K562 (cell line): ENCODE measurements around the gene MAZ. TPM values are rescaled to one million over a fixed set of nuclear protein-coding genes. Genes with fewer than 3 reads are reported as not detected.

Experiments
- ADNP ChIP-seq: fragments of 200-800 bp; sonication (Bioruptor generic); IDR thresholded peaks from 2 replicates; pipeline ENCODE4 v1.6.1; 2016; ENCODE audit warnings: missing genetic modification characterization, missing compliant biosample characterization
- CHD4 ChIP-seq: fragments of 200-600 bp; sonication (generic); IDR thresholded peaks from 3 replicates; pipeline ENCODE4 v1.6.1; 2012; ENCODE audit warnings: low read depth, mild to moderate bottlenecking, mixed read lengths, low read length, inconsistent platforms; ENCODE audit not compliant: insufficient read depth, insufficient replicate concordance, poor library complexity, severe bottlenecking
- DEAF1 ChIP-seq: fragments of 450-650 bp; formaldehyde crosslinking; IDR thresholded peaks from 2 replicates; pipeline ENCODE4 v1.4.0; 2020; ENCODE audit warnings: mild to moderate bottlenecking, moderate library complexity
- FOXK2 ChIP-seq, 2 experiments: fragments of 450-650 bp; IDR thresholded peaks in 1 of 2; conservative IDR thresholded peaks in 1 of 2; 2 replicates each; pipeline ENCODE4 v1.6.1; 2016; ENCODE audit warnings: low read depth in 2 of 2, mild to moderate bottlenecking in 1 of 2
- HBP1 ChIP-seq: fragments of 450-650 bp; formaldehyde crosslinking; IDR thresholded peaks from 2 replicates; pipeline ENCODE4 v1.4.0; 2022; ENCODE audit warnings: missing genetic modification characterization
- HCFC1 ChIP-seq: IDR thresholded peaks from 2 replicates; pipeline ENCODE4 v1.6.1; 2012; ENCODE audit warnings: low read depth, low read length, improper control_type of control experiment
- HMG20A ChIP-seq: fragments of 450-650 bp; formaldehyde crosslinking; conservative IDR thresholded peaks from 2 replicates; pipeline ENCODE4 v1.4.0; 2020; ENCODE audit warnings: mild to moderate bottlenecking, mixed read lengths
- HMG20B ChIP-seq: fragments of 250-450 bp; sonication (Bioruptor Pico); IDR thresholded peaks from 2 replicates; pipeline ENCODE4 v1.5.0; 2021; ENCODE audit warnings: mild to moderate bottlenecking
- KDM1A ChIP-seq, 2 experiments: fragments of 450-650 bp; IDR thresholded peaks; 2 replicates each; pipeline ENCODE4 v1.6.1; 2016; ENCODE audit warnings: mild to moderate bottlenecking in 2 of 2
- MAFG ChIP-seq: fragments of 450-650 bp; conservative IDR thresholded peaks from 2 replicates; pipeline ENCODE4 v1.6.1; 2016; ENCODE audit warnings: missing genetic modification characterization, missing compliant biosample characterization
- NEUROD1 ChIP-seq: fragments of 150-350 bp; IDR thresholded peaks from 2 replicates; pipeline ENCODE4 v1.6.1; 2014; ENCODE audit warnings: borderline replicate concordance, low read length, low read depth; ENCODE audit not compliant: partially characterized antibody
- NRF1 ChIP-seq, 2 experiments: fragments of 450-650 bp; IDR thresholded peaks in 1 of 2; conservative IDR thresholded peaks in 1 of 2; 2 replicates each; pipeline ENCODE4 v1.6.1; 2014; ENCODE audit warnings: mild to moderate bottlenecking in 2 of 2
- SNIP1 ChIP-seq: fragments of 450-650 bp; IDR thresholded peaks from 2 replicates; pipeline ENCODE4 v1.7.1; 2017; ENCODE audit warnings: low read depth, mild to moderate bottlenecking
- U2AF2 ChIP-seq: fragments of 200-400 bp; formaldehyde crosslinking; optimal IDR thresholded peaks from 2 replicates; pipeline ENCODE3; 2017; ENCODE audit warnings: low read depth, mild to moderate bottlenecking, low read length
- ZBTB11 ChIP-seq, 3 experiments: fragments of 200-800 bp in 1 of 3; fragments of 250-450 bp in 1 of 3; fragments of 450-650 bp in 1 of 3; sonication (Bioruptor Pico) in 1 of 3; sonication (Bioruptor generic) in 1 of 3; formaldehyde crosslinking in 1 of 3; IDR thresholded peaks; 2 replicates each; pipeline versions ENCODE4 v1.6.1 to v1.8.0; 2016 to 2022; ENCODE audit warnings: mild to moderate bottlenecking in 2 of 3, missing genetic modification characterization in 2 of 3, missing compliant biosample characterization in 1 of 3, moderate library complexity in 1 of 3
- ZFP30 ChIP-seq: fragments of 250-450 bp; sonication (Bioruptor Pico); IDR thresholded peaks from 2 replicates; pipeline ENCODE4 v1.8.0; 2022; ENCODE audit warnings: moderate library complexity, mild to moderate bottlenecking, inconsistent platforms, borderline replicate concordance
- ZNF239 ChIP-seq: fragments of 250-450 bp; sonication (Bioruptor Pico); IDR thresholded peaks from 2 replicates; pipeline ENCODE4 v1.4.0; 2020; ENCODE audit warnings: mild to moderate bottlenecking
- ZNF778 ChIP-seq: fragments of 450-650 bp; formaldehyde crosslinking; IDR thresholded peaks from 2 replicates; pipeline ENCODE4 v1.4.0; 2020; ENCODE audit warnings: mild to moderate bottlenecking, moderate library complexity
- polyA plus RNA-seq, 8 experiments: library from polyadenylated mRNA; depleted of rRNA in 4 of 8; stranded (reverse) in 5 of 8; unstranded in 3 of 8; fragments of >200 nt; fragmentation: Nextera tagmentation in 2 of 8; fragmentation: Illumina TruSeq in 1 of 8; extraction: Ambion mirVana in 2 of 8; extraction: Trizol in 1 of 8; gene quantifications; 2 replicates each; pipeline versions ENCODE4 v1.2.1 to v1.2.3, GENCODE V29; 2011 to 2014; ENCODE audit warnings: inconsistent platforms in 1 of 8, missing spikeins in 1 of 8
- total RNA-seq, 7 experiments: library from RNA; depleted of rRNA in 6 of 7; stranded (reverse); fragments of >200 nt in 6 of 7; fragmentation: Illumina TruSeq in 2 of 7; extraction: Trizol in 2 of 7; gene quantifications; 2 replicates each; pipeline versions ENCODE4 v1.2.1 to v1.2.3, GENCODE V29; 2011 to 2021; ENCODE audit warnings: low replicate concordance in 1 of 7
- TF ChIP-seq, protein P1 (sequence below): sonication (generic); formaldehyde crosslinking; IDR thresholded peaks from 2 replicates; pipeline ENCODE4 v1.8.0; 2023; ENCODE audit warnings: mild to moderate bottlenecking, missing genetic modification reagents

MAZ gene
- total and polyA plus RNA-seq, 9 of the 15 experiments (the other 6 are each of a cell fraction or from before 2014, with no cell fraction given) = 45.4 to 532 (median 250) TPM

DNA sequence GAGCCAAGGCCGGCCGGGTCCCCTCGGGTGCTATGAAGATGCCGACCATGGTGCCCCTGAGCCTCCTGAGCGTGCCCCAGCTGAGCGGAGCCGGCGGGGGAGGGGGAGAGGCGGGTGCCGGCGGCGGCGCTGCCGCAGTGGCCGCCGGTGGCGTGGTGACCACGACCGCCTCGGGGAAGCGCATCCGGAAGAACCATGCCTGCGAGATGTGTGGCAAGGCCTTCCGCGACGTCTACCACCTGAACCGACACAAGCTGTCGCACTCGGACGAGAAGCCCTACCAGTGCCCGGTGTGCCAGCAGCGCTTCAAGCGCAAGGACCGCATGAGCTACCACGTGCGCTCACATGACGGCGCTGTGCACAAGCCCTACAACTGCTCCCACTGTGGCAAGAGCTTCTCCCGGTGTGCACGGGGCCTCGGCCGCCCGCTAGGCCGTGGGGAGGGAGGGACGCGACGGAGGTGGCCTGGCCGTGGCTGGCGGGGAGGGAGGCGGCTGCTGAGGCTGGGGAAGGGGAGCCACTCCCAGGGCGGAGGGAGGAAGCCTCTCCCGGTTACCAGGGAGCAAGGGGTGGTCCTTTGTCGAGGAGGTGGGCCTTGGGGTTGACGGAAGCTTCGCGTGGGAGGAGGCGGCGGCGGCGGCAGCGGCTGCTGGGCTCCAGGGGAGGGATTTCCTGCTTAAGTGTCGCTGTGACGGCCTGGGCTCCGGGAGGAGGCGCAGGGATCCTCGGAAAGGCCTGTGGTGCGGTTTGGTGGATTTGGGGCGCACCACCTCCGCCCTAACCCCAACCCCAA lies 1.3 kb downstream of the MAZ start (continued):
- TF ChIP-seq ZBTB11 (CRISPR knock-in tag; IDR thresholded peaks at IDR 0.05) (no peak), HMG20B (CRISPR knock-in tag) (no peak), FOXK2 (conservative IDR thresholded peaks at IDR 0.05 in 1 of 2, IDR thresholded peaks at IDR 0.05 in 1 of 2; ENCODE audit: low read depth in 2 of 2) (peak in 1 of 2 experiments; percentile 36; a peak in 3 of 4 replicates), SNIP1 (no peak), HCFC1 (0 out of 2 replicates have a peak, but pooled peaks have one; percentile 11), ZNF778 (CRISPR knock-in tag) (no peak), DEAF1 (no peak), MAFG (tag) (no peak), ZFP30 (CRISPR knock-in tag) (no peak), ADNP (no peak), U2AF2 (no peak), KDM1A (IDR thresholded peaks at IDR 0.05) (peak in 1 of 2 experiments; percentile 97; a peak in 2 of 4 replicates), CHD4 (no peak), ZNF239 (CRISPR knock-in tag) (no peak), HMG20A (no peak), NRF1 (conservative IDR thresholded peaks at IDR 0.05 in 1 of 2, IDR thresholded peaks at IDR 0.05 in 1 of 2) (peak; percentile 49 to 65; a peak in 2 of 4 replicates), HBP1 (CRISPR knock-in tag) (no peak), NEUROD1 (no peak)
- TF ChIP-seq, protein P1, sequence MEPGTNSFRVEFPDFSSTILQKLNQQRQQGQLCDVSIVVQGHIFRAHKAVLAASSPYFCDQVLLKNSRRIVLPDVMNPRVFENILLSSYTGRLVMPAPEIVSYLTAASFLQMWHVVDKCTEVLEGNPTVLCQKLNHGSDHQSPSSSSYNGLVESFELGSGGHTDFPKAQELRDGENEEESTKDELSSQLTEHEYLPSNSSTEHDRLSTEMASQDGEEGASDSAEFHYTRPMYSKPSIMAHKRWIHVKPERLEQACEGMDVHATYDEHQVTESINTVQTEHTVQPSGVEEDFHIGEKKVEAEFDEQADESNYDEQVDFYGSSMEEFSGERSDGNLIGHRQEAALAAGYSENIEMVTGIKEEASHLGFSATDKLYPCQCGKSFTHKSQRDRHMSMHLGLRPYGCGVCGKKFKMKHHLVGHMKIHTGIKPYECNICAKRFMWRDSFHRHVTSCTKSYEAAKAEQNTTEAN (CRISPR knock-in tag) = peak; percentile 84; the same call in 1 of the 2 replicates
